Measurements from ENCODE around the gene MYL10. TPM values are rescaled to one million over a fixed set of nuclear protein-coding genes. Genes with fewer than 3 reads are reported as not detected.

Gene MYL10
- total RNA-seq, 1 experiment from 2014 or later = not detected

- H3K9me2 ChIP-seq (ENCODE audit: insufficient read depth) = no peaks in the 10 kb centered on the region
- TF ChIP-seq ZNF274 (IDR thresholded peaks at IDR 0.05; ENCODE audit: low read depth, low read length) (no peak), SIN3A (IDR thresholded peaks at IDR 0.05; ENCODE audit: low read depth) (no peak), CBX3 (IDR thresholded peaks at IDR 0.05; ENCODE audit: low read depth) (no peak), JUND (IDR thresholded peaks at IDR 0.05) (no peak), ZFX (IDR thresholded peaks at IDR 0.05) (no peak), RAD21 (IDR thresholded peaks at IDR 0.05; ENCODE audit: low read depth) (no peak), ELF1 (IDR thresholded peaks at IDR 0.05; ENCODE audit: borderline replicate concordance, low read depth) (no peak), YY1 (IDR thresholded peaks at IDR 0.05; ENCODE audit: extremely low read depth, insufficient replicate concordance, low read depth, low read length) (no peak)
- ChIA-PET RAD21 (ENCODE audit: low non-redundant PET in 1 of 2, low total read pairs in 2 of 2, uncharacterized antibody in 2 of 2, unreplicated experiment in 2 of 2) (no interaction called here), POLR2A (no interaction called here), CTCF (no interaction called here)
- DNase-seq (ENCODE audit: low read depth, low spot score) (no peak), ATAC-seq (no peak)
- intact Hi-C loops (cut with micrococcal nuclease) = no loop called here
- H3K9me3 ChIP-seq (ENCODE audit: control insufficient read depth in 1 of 2, insufficient read depth in 1 of 2, low read depth in 1 of 2, low read length in 2 of 2) = no peaks in the 10 kb centered on the region
- no peaks in the 10 kb centered on the region for H3K36me3 ChIP-seq (ENCODE audit: control insufficient read depth in 1 of 2, insufficient read depth in 2 of 2, low read length in 2 of 2)
- no peak overlapping the region for H2AFZ ChIP-seq (ENCODE audit: low read depth, low read length, poor library complexity, severe bottlenecking)
- H3K4me2 ChIP-seq (ENCODE audit: low read length) = no peak overlapping the region
- no peaks in the 10 kb centered on the region for H4K20me1 ChIP-seq (ENCODE audit: insufficient read depth)
- no peaks in the 10 kb centered on the region for H3K4me1 ChIP-seq (ENCODE audit: control insufficient read depth in 1 of 2, insufficient read depth in 2 of 2, low read length in 2 of 2)
- H3K27me3 ChIP-seq (ENCODE audit: insufficient read depth, low read length) = no peaks in the 10 kb centered on the region
- no peak overlapping the region for H3K4me3 ChIP-seq (replicated peaks in 1 of 2; ENCODE audit: low read depth in 1 of 2, low read length in 2 of 2)
- H3K79me2 ChIP-seq (ENCODE audit: insufficient read depth, low read length) = no peaks in the 10 kb centered on the region
- BruUV-seq (replicated peaks) = no TSS peak
- no peak overlapping the region for H3K27ac ChIP-seq (ENCODE audit: low read depth, low read length)
- no peak overlapping the region for H3K9ac ChIP-seq (ENCODE audit: low read length)
These were observed 34.7 kb upstream of the MYL10 start for GRCh38 chr7:101663747-101664146.

GRCh38 chr7:101662447-101662998 lies 33.4 kb upstream of the MYL10 start:
- ChIA-PET RAD21 (ENCODE audit: low non-redundant PET in 1 of 2, low total read pairs in 2 of 2, uncharacterized antibody in 2 of 2, unreplicated experiment in 2 of 2) (no interaction called here), CTCF (no interaction called here), POLR2A (no interaction called here)
- Histone ChIP-seq H3K27ac (ENCODE audit: low read depth, low read length) (no peak overlapping the region), H3K4me3 (replicated peaks in 1 of 2; ENCODE audit: low read depth in 1 of 2, low read length in 2 of 2) (no peak overlapping the region), H3K9me3 (ENCODE audit: control insufficient read depth in 1 of 2, insufficient read depth in 1 of 2, low read depth in 1 of 2, low read length in 2 of 2) (no peaks in the 10 kb centered on the region), H3K27me3 (ENCODE audit: insufficient read depth, low read length) (no peaks in the 10 kb centered on the region), H3K4me2 (ENCODE audit: low read length) (no peak overlapping the region), H3K36me3 (ENCODE audit: control insufficient read depth in 1 of 2, insufficient read depth in 2 of 2, low read length in 2 of 2) (no peaks in the 10 kb centered on the region), H4K20me1 (ENCODE audit: insufficient read depth) (no peaks in the 10 kb centered on the region), H3K9ac (ENCODE audit: low read length) (no peak overlapping the region), H3K9me2 (ENCODE audit: insufficient read depth) (no peaks in the 10 kb centered on the region), H3K79me2 (ENCODE audit: insufficient read depth, low read length) (no peaks in the 10 kb centered on the region), H3K4me1 (ENCODE audit: control insufficient read depth in 1 of 2, insufficient read depth in 2 of 2, low read length in 2 of 2) (no peaks in the 10 kb centered on the region), H2AFZ (ENCODE audit: low read depth, low read length, poor library complexity, severe bottlenecking) (no peak overlapping the region)
- TF ChIP-seq REST (IDR thresholded peaks at IDR 0.05; ENCODE audit: low read depth) (no peak), RAD21 (IDR thresholded peaks at IDR 0.05; ENCODE audit: low read depth) (no peak), ZBTB33 (IDR thresholded peaks at IDR 0.05; ENCODE audit: extremely low read depth, insufficient replicate concordance, low read length) (no peak), SRF (IDR thresholded peaks at IDR 0.05; ENCODE audit: low read depth) (no peak), MAX (IDR thresholded peaks at IDR 0.05) (no peak)
- no peak for ATAC-seq
- DNase-seq (ENCODE audit: low read depth, low spot score) = no peak
- intact Hi-C loops (cut with micrococcal nuclease) = no loop called here
- no TSS peak for BruUV-seq (replicated peaks)
